ENCODE results near the gene MYOZ3.

The MYOZ3 gene

GRCh38 chr5:150706776-150707390 lies 45.8 kb downstream of the MYOZ3 start:
- no peak for DNase-seq

GRCh38 chr5:150710165-150710564 lies 49.1 kb downstream of the MYOZ3 start:
- no peak for DNase-seq

- no peak for DNase-seq
Measured at GRCh38 chr5:150723845-150724244, 62.8 kb downstream of the MYOZ3 start.
